Erythroblast (primary cell): Measurements from ENCODE around the gene ATAD3B.

ENCODE experiments used
- GATA1 ChIP-seq: IDR thresholded peaks from 2 replicates; pipeline ENCODE4 v1.6.1; 2011; ENCODE audit warnings: low read depth, mild to moderate bottlenecking, control low read depth, low read length, moderate library complexity
- POLR2A ChIP-seq: IDR thresholded peaks from 2 replicates; pipeline ENCODE4 v1.6.1; 2011; ENCODE audit warnings: mild to moderate bottlenecking, low read length

DNA sequence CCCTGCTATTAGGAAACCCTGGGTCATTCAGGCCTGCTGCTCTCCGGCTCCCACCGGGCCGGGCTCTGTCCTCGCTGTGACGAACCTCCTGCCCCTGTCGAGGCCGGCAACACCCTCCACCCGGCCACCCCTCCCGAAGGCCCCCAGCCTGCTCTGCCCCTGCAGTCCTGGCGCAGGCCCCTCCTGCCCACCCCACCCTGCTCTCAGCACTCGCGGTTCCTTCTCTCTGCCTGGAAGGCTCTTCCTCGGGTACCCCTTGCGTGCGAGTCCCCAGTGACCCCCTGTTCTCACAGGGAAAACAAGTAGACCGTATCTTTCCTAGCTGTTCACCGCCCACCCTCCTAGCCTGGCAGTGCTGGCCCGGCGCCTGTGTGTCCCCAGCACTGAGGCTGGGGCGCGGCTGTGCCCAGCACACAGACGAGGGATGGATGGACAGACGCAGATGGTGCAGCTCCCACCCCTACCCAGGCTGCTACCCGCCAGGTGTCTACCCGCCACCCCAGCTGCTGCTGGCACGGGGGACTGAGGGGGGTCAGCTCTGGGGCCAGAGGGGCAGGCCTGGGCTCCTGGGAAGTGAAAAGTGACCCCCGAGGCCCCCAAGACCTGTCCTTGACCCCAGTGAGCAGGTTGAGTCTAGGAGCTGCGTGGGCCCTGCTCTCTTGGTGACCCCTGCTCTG is 39.2 kb upstream of the ATAD3B start:
- TF ChIP-seq POLR2A, result no peak
- no peak for TF ChIP-seq GATA1
